H1 (cell line): Measurements from ENCODE around the gene CASQ2. TPM values are rescaled to one million over a fixed set of nuclear protein-coding genes. Genes with fewer than 3 reads are reported as not detected.

Experiments
- CTCF ChIA-PET: fragments of 300-600 bp; sonication (Branson Sonifier 250); formaldehyde crosslinking; loops from one replicate; lab custom pipeline; 2021; ENCODE audit not compliant: partially characterized antibody; lab: Charles Lee
- POLR2A ChIA-PET: fragments of 300-600 bp; sonication (Branson Sonifier 250); formaldehyde crosslinking; loops from one replicate; lab custom pipeline; 2021; ENCODE audit warnings: inconsistent platforms; ENCODE audit not compliant: partially characterized antibody; lab: Charles Lee
- DNase-seq, 2 experiments: peaks; one replicate each; pipeline versions ENCODE4 v3.0.0 to v3.0.0-alpha.2; 2010 to 2022; ENCODE audit warnings: low spot score in 2 of 2, low read depth in 1 of 2, mixed read lengths in 1 of 2
- FAIRE-seq: peaks from 2 replicates; lab custom pipeline; 2011; peaks lifted over from hg19 to GRCh38; lab: Jason Lieb, UNC
- H2AFZ ChIP-seq: 2 replicates; pipeline ENCODE4 v1.8.1; 2012; ENCODE audit warnings: low read length, inconsistent platforms
- H2AK5ac ChIP-seq: 2 replicates; pipeline ENCODE4 v1.6.1; 2013; ENCODE audit warnings: low read depth, low read length
- H2BK120ac ChIP-seq: replicated peaks from 2 replicates; pipeline ENCODE3; 2013; ENCODE audit warnings: low read depth, low read length, inconsistent platforms
- H2BK12ac ChIP-seq: 2 replicates; pipeline ENCODE4 v1.6.1; 2013; ENCODE audit warnings: low read depth, low read length
- H2BK15ac ChIP-seq: 2 replicates; pipeline ENCODE4 v1.6.1; 2013; ENCODE audit warnings: low read length
- H2BK20ac ChIP-seq: 2 replicates; pipeline ENCODE4 v1.6.1; 2013; ENCODE audit warnings: low read length
- H2BK5ac ChIP-seq: 2 replicates; pipeline ENCODE4 v1.6.1; 2013; ENCODE audit warnings: low read depth, low read length
- H3K14ac ChIP-seq: 2 replicates; pipeline ENCODE4 v1.6.1; 2013; ENCODE audit warnings: inconsistent platforms; ENCODE audit not compliant: insufficient read length
- H3K18ac ChIP-seq: 2 replicates; pipeline ENCODE4 v1.6.1; 2013; ENCODE audit warnings: low read length; ENCODE audit errors: extremely low read depth
- H3K23ac ChIP-seq: 2 replicates; pipeline ENCODE4 v1.6.1; 2013; ENCODE audit warnings: inconsistent platforms; ENCODE audit not compliant: insufficient read length
- H3K23me2 ChIP-seq: 2 replicates; pipeline ENCODE4 v1.6.1; 2013; ENCODE audit warnings: low read depth, low read length
- H3K27ac ChIP-seq: 2 replicates; pipeline ENCODE4 v1.6.1; 2011; ENCODE audit warnings: low read depth, low read length, inconsistent platforms
- H3K27me3 ChIP-seq, 4 experiments: replicated peaks in 1 of 4; 1 replicate in 1 of 4; 2 replicates in 3 of 4; pipeline versions ENCODE4 v1.6.1 to v1.8.1; 2011 to 2013; ENCODE audit warnings: low read length in 3 of 4, mild to moderate bottlenecking in 3 of 4, inconsistent platforms in 2 of 4, mixed read lengths in 2 of 4, moderate library complexity in 1 of 4; ENCODE audit not compliant: control insufficient read depth in 3 of 4, insufficient read depth in 3 of 4; ENCODE audit errors: extremely low read depth in 1 of 4
- H3K36me3 ChIP-seq, 4 experiments: 2 replicates each; pipeline versions ENCODE4 v1.6.1 to v1.8.1; 2011 to 2013; ENCODE audit warnings: mild to moderate bottlenecking in 4 of 4, low read length in 3 of 4, moderate library complexity in 2 of 4, control low read depth in 1 of 4, inconsistent platforms in 1 of 4; ENCODE audit not compliant: insufficient read depth in 4 of 4, control insufficient read depth in 2 of 4
- H3K4ac ChIP-seq: replicated peaks from 2 replicates; pipeline ENCODE3; 2013; ENCODE audit warnings: low read length, low read depth, mixed read lengths, inconsistent platforms; ENCODE audit not compliant: insufficient read length
- H3K4me1 ChIP-seq, 4 experiments: replicated peaks in 1 of 4; 1 replicate in 1 of 4; 2 replicates in 3 of 4; pipeline versions ENCODE4 v1.6.1 to v1.8.1; 2011 to 2013; ENCODE audit warnings: low read length in 3 of 4, inconsistent platforms in 2 of 4, mixed read lengths in 1 of 4; ENCODE audit not compliant: insufficient read depth in 4 of 4, control insufficient read depth in 3 of 4
- H3K4me2 ChIP-seq, 2 experiments: 2 replicates each; pipeline versions ENCODE4 v1.6.1 to v1.8.1; 2011 to 2013; ENCODE audit warnings: low read depth in 2 of 2, low read length in 2 of 2, control low read depth in 1 of 2, inconsistent platforms in 1 of 2, mild to moderate bottlenecking in 1 of 2; ENCODE audit not compliant: insufficient read depth in 1 of 2
- H3K4me3 ChIP-seq, 4 experiments: fragments of 200-600, 300-600 bp in 1 of 4; sonication (generic), shearing (Covaris generic), sonication (Bioruptor Twin) in 1 of 4; 2 replicates each; pipeline versions ENCODE4 v1.5.1 to v1.8.1; 2011 to 2016; ENCODE audit warnings: low read length in 4 of 4, low read depth in 3 of 4, control low read depth in 2 of 4, inconsistent platforms in 2 of 4, mild to moderate bottlenecking in 2 of 4, mixed read lengths in 1 of 4, moderate library complexity in 1 of 4; ENCODE audit not compliant: insufficient read depth in 2 of 4; ENCODE audit errors: extremely low read depth in 1 of 4
- H3K56ac ChIP-seq: replicated peaks from 2 replicates; pipeline ENCODE3; 2013; ENCODE audit warnings: low read depth, mild to moderate bottlenecking, mixed read lengths, low read length, inconsistent platforms; ENCODE audit not compliant: insufficient read length
- H3K79me1 ChIP-seq: 2 replicates; pipeline ENCODE4 v1.6.1; 2013; ENCODE audit warnings: low read depth, low read length, control low read depth
- H3K79me2 ChIP-seq, 2 experiments: 2 replicates each; pipeline versions ENCODE4 v1.6.1 to v1.8.1; 2012 to 2013; ENCODE audit warnings: low read length in 2 of 2, mild to moderate bottlenecking in 2 of 2, inconsistent platforms in 1 of 2; ENCODE audit not compliant: insufficient read depth in 2 of 2, control insufficient read depth in 1 of 2
- H3K9ac ChIP-seq, 4 experiments: replicated peaks in 1 of 4; 1 replicate in 1 of 4; 2 replicates in 3 of 4; pipeline versions ENCODE4 v1.6.1 to v1.8.1; 2011 to 2013; ENCODE audit warnings: low read depth in 3 of 4, low read length in 3 of 4, control low read depth in 2 of 4, mild to moderate bottlenecking in 2 of 4, moderate library complexity in 2 of 4, inconsistent platforms in 1 of 4; ENCODE audit errors: extremely low read depth in 1 of 4
- H3K9me3 ChIP-seq, 2 experiments: 2 replicates each; pipeline versions ENCODE4 v1.6.1 to v1.8.1; 2012 to 2013; ENCODE audit warnings: mild to moderate bottlenecking in 2 of 2, moderate library complexity in 2 of 2, control low read depth in 1 of 2, inconsistent platforms in 1 of 2, low read depth in 1 of 2, low read length in 1 of 2, mixed read lengths in 1 of 2; ENCODE audit not compliant: insufficient read depth in 2 of 2
- H4K20me1 ChIP-seq, 2 experiments: replicated peaks in 1 of 2; 2 replicates each; pipeline versions ENCODE3 to v1.8.1; 2011 to 2013; ENCODE audit warnings: inconsistent platforms in 2 of 2, low read length in 2 of 2, mild to moderate bottlenecking in 1 of 2; ENCODE audit not compliant: insufficient read depth in 2 of 2, control insufficient read depth in 1 of 2
- H4K5ac ChIP-seq: 2 replicates; pipeline ENCODE4 v1.6.1; 2013; ENCODE audit warnings: low read length, low read depth, mixed read lengths, inconsistent platforms; ENCODE audit not compliant: insufficient read length
- H4K8ac ChIP-seq: 2 replicates; pipeline ENCODE4 v1.8.0; 2013; ENCODE audit warnings: mild to moderate bottlenecking, moderate library complexity, low read length, inconsistent platforms; ENCODE audit not compliant: insufficient read depth; ENCODE audit errors: extremely low read depth
- H4K91ac ChIP-seq: replicated peaks from 2 replicates; pipeline ENCODE3; 2013; ENCODE audit warnings: low read length, mixed read lengths, inconsistent platforms; ENCODE audit not compliant: insufficient read length
- WGBS, 2 experiments: shearing (Covaris generic) in 1 of 2; methylation state at CpG; one replicate each; pipeline versions ENCODE4 v1.1.6 to v1.1.7; 2013 to 2015; ENCODE audit warnings: low lambda C conversion rate in 2 of 2, mixed read lengths in 2 of 2, inconsistent platforms in 1 of 2, low coverage in 1 of 2, missing lambda C conversion rate in 1 of 2; ENCODE audit not compliant: insufficient replicate concordance in 2 of 2, insufficient coverage in 1 of 2, insufficient read length in 1 of 2; ENCODE audit errors: extremely low coverage in 1 of 2, missing lambda C conversion rate in 1 of 2; 5-methylcytosine and 5-hydroxymethylcytosine counted together
- polyA plus RNA-seq, 7 experiments: library from polyadenylated mRNA; depleted of rRNA in 3 of 7; stranded (reverse) in 5 of 7; unstranded in 2 of 7; fragments of >200 nt in 5 of 7; fragments of 200-250 nt in 2 of 7; gene quantifications; 1 replicate in 5 of 7; 2 replicates in 1 of 7; 4 replicates in 1 of 7; pipeline versions ENCODE4 v1.2.1 to v1.2.3, GENCODE V29; 2011 to 2013; ENCODE audit warnings: missing spikeins in 2 of 7, mixed read lengths in 2 of 7
- total RNA-seq: library from RNA; stranded (reverse); fragmentation: NEBNext Ultra II Directional; extraction: Animal tissue kit (Norgen Biotek cat#: 25700); gene quantifications from 2 replicates; pipeline ENCODE4 v1.2.1, GENCODE V29; 2021

The CASQ2 gene
- total and polyA plus RNA-seq, 2 of the 8 experiments (the other 6 are each of a cell fraction or from before 2014, with no cell fraction given) = not detected

DNA sequence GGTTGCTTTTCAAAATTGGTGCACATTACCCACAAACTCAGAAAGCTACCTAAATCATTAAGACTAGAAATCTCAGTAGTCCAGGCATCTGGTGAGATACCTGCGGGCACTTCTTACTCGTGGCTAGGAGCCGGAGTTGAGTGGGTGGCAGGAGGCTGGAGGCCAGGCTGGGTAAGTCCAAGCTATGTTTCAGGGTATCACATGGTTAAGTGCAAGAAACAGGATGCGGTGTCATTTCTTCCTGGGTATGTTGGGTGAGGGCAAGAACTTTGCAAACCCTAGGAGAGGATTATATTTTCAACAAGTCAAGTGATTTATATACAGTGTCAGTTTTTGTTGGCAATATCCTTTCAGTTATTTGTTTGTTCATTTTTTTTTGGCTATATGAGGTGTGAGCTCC is 85.7 kb downstream of the CASQ2 start:
- Histone ChIP-seq H2BK12ac (no peak overlapping the region), H4K5ac (no peak overlapping the region), H2BK15ac (no peak overlapping the region), H3K27me3 (no peaks in the 10 kb centered on the region), H2BK120ac (no peak overlapping the region), H3K23me2 (no peaks in the 10 kb centered on the region), H4K8ac (no peak overlapping the region), H3K27ac (no peak overlapping the region), H4K20me1 (peaks cover 0 to 2% of the 10 kb centered on the region in 2 experiments), H3K4me1 (no peaks in the 10 kb centered on the region; a peak in 1 of 7 replicates), H3K4me2 (no peak overlapping the region), H3K4ac (no peak overlapping the region), H2AFZ (no peak overlapping the region), H2AK5ac (no peak overlapping the region), H3K14ac (no peak overlapping the region), H3K36me3 (peaks cover 2 to 10% (median 10%) of the 10 kb centered on the region in 4 experiments; a peak in 7 of 8 replicates), H2BK20ac (no peak overlapping the region), H3K18ac (no peak overlapping the region), H4K91ac (no peak overlapping the region), H3K9me3 (no peaks in the 10 kb centered on the region), H3K79me1 (no peaks in the 10 kb centered on the region), H3K9ac (no peak overlapping the region), H3K4me3 (no peak overlapping the region), H3K23ac (no peak overlapping the region), H2BK5ac (no peak overlapping the region), H3K79me2 (no peaks in the 10 kb centered on the region), H3K56ac (no peak overlapping the region)
- no peak for FAIRE-seq
- POLR2A ChIA-PET = interaction anchor here (0.6 kb wide), 1 partner anchor 336 kb away, joined by 3 read pairs; no protein-coding TSS in a partner anchor
- CTCF ChIA-PET = interaction anchor here (0.6 to 1.8 kb wide), 4 partner anchors 17 to 420 kb away, joined by 3 to 6 read pairs (median 4); no protein-coding TSS in a partner anchor
- DNase-seq = no peak
- 98% methylated on average over 4 of the region's 4 CpGs; no CpG with 5 or more reads in 1 of the 2 experiments for WGBS, 2 experiments
